GM10248 (cell line): ENCODE data around the gene TIMM17B.
"Not testable (repeated sequence)": the region's sequence is repeated elsewhere in the genome, so short reads cannot be mapped to it uniquely, and the experiment has no call there.

ENCODE experiments used
- CTCF ChIA-PET: fragments of 300-600 bp; sonication (Branson Sonifier 250); formaldehyde crosslinking; extraction: SDS; loops from one replicate; lab custom pipeline; 2021; ENCODE audit warnings: antibody characterized with exemption; lab: Yijun Ruan, JAX
- POLR2A ChIA-PET: fragments of 350-650 bp; sonication (Branson Sonifier 250); formaldehyde crosslinking; extraction: SDS; loops from one replicate; lab custom pipeline; 2020; ENCODE audit warnings: antibody characterized with exemption; lab: Yijun Ruan, JAX
- DNase-seq: peaks from one replicate; pipeline ENCODE4 v3.0.0; 2012; ENCODE audit errors: extremely low spot score
- TF ChIP-seq, protein P1 (sequence below): IDR thresholded peaks from 2 replicates; pipeline ENCODE4 v1.5.1; 2012; ENCODE audit warnings: mild to moderate bottlenecking, low read depth; ENCODE audit errors: extremely low read depth, missing control alignments, control extremely low read depth

The TIMM17B gene

DNA sequence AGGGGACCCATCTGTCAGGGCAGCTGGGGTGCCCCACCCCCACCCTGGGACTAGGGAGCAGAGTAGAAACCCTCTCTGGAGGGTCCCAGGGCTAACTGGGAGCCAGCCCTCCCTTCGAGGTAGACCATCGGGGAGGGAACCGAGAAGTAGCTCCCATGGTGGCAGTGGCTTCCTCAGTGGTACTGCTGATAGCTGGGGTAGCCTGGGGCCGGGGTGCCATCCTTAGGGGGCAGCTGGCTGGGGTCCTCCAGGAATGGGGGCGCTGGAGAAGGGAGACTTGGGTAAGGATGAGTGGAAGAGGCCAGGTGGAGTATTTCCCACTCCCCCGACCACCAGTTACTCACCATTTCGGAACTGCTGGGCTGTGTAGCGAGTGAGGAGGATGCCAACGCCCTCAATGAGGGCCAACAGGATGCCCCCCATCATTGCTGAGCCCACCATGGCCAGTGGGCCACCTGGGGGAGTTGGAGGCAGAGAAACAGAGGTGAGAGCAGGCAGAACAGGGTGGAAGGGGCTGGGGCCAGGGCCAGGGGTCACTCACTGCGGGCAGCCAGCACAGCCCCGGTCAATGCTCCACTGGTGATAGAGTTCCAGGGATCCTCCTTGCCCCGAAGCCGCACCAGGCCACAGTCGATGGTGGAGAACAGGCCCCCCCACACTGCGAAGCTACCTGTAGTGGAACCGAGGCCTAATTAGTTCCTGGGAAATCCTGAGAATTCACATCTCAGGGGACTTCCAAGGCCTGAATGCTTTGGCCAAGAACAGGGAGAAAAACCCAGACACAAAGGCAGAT is 3.8 kb downstream of the TIMM17B start:
- DNase-seq = no peak
- CTCF ChIA-PET = interaction anchor here (0.6 kb wide), 1 partner anchor 14 kb away, joined by 3 read pairs; no protein-coding TSS in a partner anchor
- TF ChIP-seq, protein P1, sequence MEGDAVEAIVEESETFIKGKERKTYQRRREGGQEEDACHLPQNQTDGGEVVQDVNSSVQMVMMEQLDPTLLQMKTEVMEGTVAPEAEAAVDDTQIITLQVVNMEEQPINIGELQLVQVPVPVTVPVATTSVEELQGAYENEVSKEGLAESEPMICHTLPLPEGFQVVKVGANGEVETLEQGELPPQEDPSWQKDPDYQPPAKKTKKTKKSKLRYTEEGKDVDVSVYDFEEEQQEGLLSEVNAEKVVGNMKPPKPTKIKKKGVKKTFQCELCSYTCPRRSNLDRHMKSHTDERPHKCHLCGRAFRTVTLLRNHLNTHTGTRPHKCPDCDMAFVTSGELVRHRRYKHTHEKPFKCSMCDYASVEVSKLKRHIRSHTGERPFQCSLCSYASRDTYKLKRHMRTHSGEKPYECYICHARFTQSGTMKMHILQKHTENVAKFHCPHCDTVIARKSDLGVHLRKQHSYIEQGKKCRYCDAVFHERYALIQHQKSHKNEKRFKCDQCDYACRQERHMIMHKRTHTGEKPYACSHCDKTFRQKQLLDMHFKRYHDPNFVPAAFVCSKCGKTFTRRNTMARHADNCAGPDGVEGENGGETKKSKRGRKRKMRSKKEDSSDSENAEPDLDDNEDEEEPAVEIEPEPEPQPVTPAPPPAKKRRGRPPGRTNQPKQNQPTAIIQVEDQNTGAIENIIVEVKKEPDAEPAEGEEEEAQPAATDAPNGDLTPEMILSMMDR = no peak
- POLR2A ChIA-PET = no interaction called here

DNA sequence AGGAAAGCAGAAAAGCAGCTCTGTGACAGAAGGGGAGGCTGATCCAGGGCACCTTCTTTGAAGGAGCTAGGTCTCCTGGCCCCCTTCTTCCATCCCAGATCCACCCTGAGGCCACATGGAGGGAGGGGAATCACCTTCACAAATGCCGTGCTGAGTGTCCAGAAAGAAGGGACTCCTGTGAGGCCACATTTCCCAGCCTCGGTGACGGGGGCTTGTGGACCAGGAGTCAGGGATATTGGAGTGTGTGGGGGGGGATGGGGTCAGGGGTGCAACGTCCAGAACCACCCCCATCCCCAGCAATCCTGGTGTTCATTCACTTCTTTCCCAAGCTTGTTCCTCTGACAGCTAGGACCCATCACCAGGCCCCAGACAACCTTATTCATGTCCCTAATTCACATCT is 4.7 kb downstream of the TIMM17B start:
- CTCF ChIA-PET = interaction anchor here (0.6 to 2.8 kb wide), 3 partner anchors 11 to 53 kb away, joined by 3 to 14 read pairs (median 6); no protein-coding TSS in a partner anchor
- TF ChIP-seq, protein P1 = no peak
- POLR2A ChIA-PET = interaction anchor here (0.5 kb wide), 1 partner anchor 177 kb away, joined by 6 read pairs; no protein-coding TSS in a partner anchor
- no peak for DNase-seq

DNA sequence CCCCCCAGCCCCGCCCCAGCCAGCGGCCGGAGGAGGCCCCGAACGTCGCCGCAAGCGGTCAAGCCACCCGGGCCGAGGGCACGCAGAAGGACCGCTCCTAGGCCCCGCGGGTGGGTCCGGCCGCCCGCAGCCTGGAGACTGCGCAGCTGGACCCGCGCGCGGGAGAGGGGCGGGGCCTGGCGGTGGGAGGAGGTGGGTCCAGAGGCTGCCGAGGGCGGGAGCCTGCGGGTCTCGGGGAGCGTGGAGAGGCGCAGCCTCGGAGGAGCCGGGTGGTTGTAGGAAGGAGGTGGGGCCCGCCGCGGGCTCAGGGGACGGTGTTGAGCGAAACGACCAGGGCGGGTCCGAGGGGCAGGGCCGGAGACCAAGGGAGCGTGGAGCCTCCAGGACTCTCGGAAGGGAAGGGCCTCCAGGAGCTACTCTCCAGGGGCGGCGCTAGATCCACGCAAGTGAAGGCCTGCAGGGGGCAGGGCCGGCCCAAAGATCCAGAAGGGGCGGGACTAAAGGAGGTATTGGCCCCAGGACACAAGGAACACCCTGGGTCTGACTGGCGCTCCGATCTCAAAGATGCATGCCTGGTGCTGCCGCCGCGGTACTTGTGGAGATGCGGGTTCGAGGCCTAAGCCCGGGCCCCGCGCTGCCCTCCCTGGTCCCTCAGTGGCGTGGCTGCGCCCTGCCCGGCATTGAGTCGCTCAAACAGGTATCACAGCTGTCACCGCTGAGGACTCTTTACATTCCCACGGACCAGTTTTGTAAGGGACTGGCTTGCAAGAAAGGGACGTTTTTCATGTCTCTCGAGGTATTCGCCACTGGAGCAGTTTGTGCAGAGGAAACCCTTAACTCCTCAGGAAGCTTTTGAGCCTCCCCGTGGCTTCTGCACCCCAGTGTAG is 5.9 kb downstream of the TIMM17B start:
- CTCF ChIA-PET = interaction anchor here (0.6 to 2.8 kb wide), 11 partner anchors 8 to 301 kb away, joined by 3 to 14 read pairs (median 4); no protein-coding TSS in a partner anchor
- POLR2A ChIA-PET = interaction anchor here (0.8 to 1.7 kb wide), 2 partner anchors 9 to 20 kb away, joined by 3 to 5 read pairs; partner anchors contain the start of gene SLC35A2
- TF ChIP-seq, protein P1 = peak; percentile 54
- peak; percentile 70 for DNase-seq

GRCh38 chrX:48890934-48891401 is 6.6 kb downstream of the TIMM17B start:
- TF ChIP-seq, protein P1 = no peak
- ChIA-PET POLR2A (interaction anchor here (0.8 to 1.7 kb wide), 2 partner anchors 10 to 21 kb away, joined by 3 to 5 read pairs; partner anchors contain the start of gene SLC35A2), CTCF (interaction anchor here (0.6 to 2.8 kb wide), 10 partner anchors 7 to 301 kb away, joined by 3 to 14 read pairs (median 4); no protein-coding TSS in a partner anchor)
- no peak for DNase-seq

DNA sequence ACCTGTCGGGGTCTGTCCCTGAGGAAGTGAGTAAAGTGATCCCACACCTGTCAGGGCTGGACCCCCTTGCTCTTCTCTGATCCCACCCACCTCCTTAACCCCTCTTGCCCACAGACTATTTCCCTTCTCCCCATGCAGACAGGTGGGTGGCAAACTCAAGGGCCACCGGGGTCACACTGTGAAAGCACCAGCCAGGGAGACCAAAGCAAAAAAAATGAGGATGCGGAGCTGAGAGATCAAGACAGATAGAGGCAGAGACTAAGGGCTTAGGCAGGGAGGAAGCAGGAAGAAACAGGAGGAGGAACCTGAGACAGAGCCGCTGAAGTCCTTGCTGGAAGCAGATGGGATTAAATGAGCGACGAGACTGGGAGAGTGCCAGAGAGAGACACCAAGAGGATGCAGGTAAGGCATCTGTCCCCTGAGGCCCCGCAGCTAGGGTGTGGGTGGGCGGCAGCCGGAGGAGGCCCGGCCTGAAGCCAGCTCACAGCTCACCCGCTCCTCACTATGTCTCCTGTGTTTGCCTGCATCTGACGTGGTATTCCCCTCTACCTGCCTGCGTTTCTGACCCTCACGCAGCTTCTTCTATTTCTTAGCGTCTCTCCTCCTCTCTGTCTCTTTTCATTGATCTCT is 7.2 kb downstream of the TIMM17B start:
- TF ChIP-seq, protein P1 = no peak
- ChIA-PET CTCF (interaction anchor here (2.8 kb wide), 1 partner anchor 56 kb away, joined by 14 read pairs; no protein-coding TSS in a partner anchor), POLR2A (no interaction called here)
- no peak for DNase-seq

GRCh38 chrX:48886586-48886985 is 11.0 kb downstream of the TIMM17B start:
- DNase-seq, CTCF ChIA-PET, POLR2A ChIA-PET: not testable (repeated sequence)
